SU-DHL-6 (cell line): Measurements from ENCODE around the gene TLR10.
"Not testable (repeated sequence)": the region's sequence is repeated elsewhere in the genome, so short reads cannot be mapped to it uniquely, and the experiment has no call there.

Experiments
- H2AFZ ChIP-seq: fragments of 200-600 bp; sonication (generic); 2 replicates; pipeline ENCODE4 v1.6.1; 2014; ENCODE audit warnings: low read depth, mild to moderate bottlenecking, moderate library complexity, mixed read lengths, antibody characterized with exemption, low read length; ENCODE audit not compliant: severe bottlenecking
- H3F3A ChIP-seq: fragments of 200-600 bp; shearing (Covaris generic); 2 replicates; pipeline ENCODE4 v1.6.0; 2016; ENCODE audit warnings: antibody characterized with exemption, mild to moderate bottlenecking; ENCODE audit not compliant: insufficient read depth
- H3K27ac ChIP-seq: fragments of 200-600 bp; sonication (generic); 2 replicates; pipeline ENCODE4 v1.5.1; 2016; ENCODE audit warnings: low read depth, mild to moderate bottlenecking, low read length, moderate library complexity, mixed read lengths
- H3K27me3 ChIP-seq: fragments of 200-600 bp; sonication (generic), shearing (Covaris generic); 2 replicates; pipeline ENCODE4 v1.6.0; 2014; ENCODE audit warnings: mild to moderate bottlenecking, low read length
- H3K36me3 ChIP-seq: fragments of 200-600 bp; sonication (generic); 2 replicates; pipeline ENCODE4 v1.6.1; 2014; ENCODE audit warnings: mild to moderate bottlenecking, low read length, mixed read lengths
- H3K4me2 ChIP-seq: fragments of 300-600, 200-600 bp; shearing (Covaris generic), sonication (generic); 2 replicates; pipeline ENCODE4 v1.6.0; 2014; ENCODE audit warnings: low read length, low read depth, mild to moderate bottlenecking; ENCODE audit not compliant: poor library complexity, severe bottlenecking
- H3K4me3 ChIP-seq: fragments of 200-600 bp; sonication (generic); 2 replicates; pipeline ENCODE4 v1.5.1; 2014; ENCODE audit warnings: antibody characterized with exemption, low read length, mild to moderate bottlenecking, mixed read lengths; ENCODE audit not compliant: insufficient read depth, poor library complexity, severe bottlenecking
- H3K79me2 ChIP-seq: fragments of 200-600 bp; sonication (generic); 2 replicates; pipeline ENCODE4 v1.6.1; 2014; ENCODE audit warnings: mild to moderate bottlenecking, low read length, moderate library complexity; ENCODE audit not compliant: insufficient read depth
- H3K9ac ChIP-seq: fragments of 200-600 bp; sonication (generic); 2 replicates; pipeline ENCODE4 v1.7.0; 2014; ENCODE audit warnings: mild to moderate bottlenecking, low read length
- H3K9me2 ChIP-seq: fragments of 200-600 bp; sonication (generic); replicated peaks from 2 replicates; pipeline ENCODE4 v1.6.1; 2014; ENCODE audit warnings: low read length; ENCODE audit not compliant: insufficient read depth
- H3K9me3 ChIP-seq: fragments of 200-600 bp; sonication (generic); 2 replicates; pipeline ENCODE4 v1.6.1; 2014; ENCODE audit warnings: low read length, mixed read lengths; ENCODE audit not compliant: insufficient read depth
- H4K20me1 ChIP-seq: fragments of 200-600 bp; sonication (generic); 2 replicates; pipeline ENCODE4 v1.6.1; 2014; ENCODE audit warnings: low read depth, mild to moderate bottlenecking, antibody characterized with exemption, low read length, moderate library complexity, mixed read lengths
- EZH2phosphoT487 ChIP-seq: fragments of 200-600 bp; sonication (generic), shearing (Covaris generic); conservative IDR thresholded peaks from 2 replicates; pipeline ENCODE4 v1.6.1; 2018; ENCODE audit warnings: mild to moderate bottlenecking, antibody characterized with exemption, low read length, moderate library complexity, mixed read lengths
- TF ChIP-seq, protein P1 (sequence below): fragments of 200-600 bp; sonication (generic); IDR thresholded peaks from one replicate; pipeline ENCODE4 v1.5.1; 2017; ENCODE audit warnings: antibody characterized with exemption, mild to moderate bottlenecking, low read length, moderate library complexity; ENCODE audit not compliant: insufficient read depth, poor library complexity, severe bottlenecking

Gene TLR10

DNA sequence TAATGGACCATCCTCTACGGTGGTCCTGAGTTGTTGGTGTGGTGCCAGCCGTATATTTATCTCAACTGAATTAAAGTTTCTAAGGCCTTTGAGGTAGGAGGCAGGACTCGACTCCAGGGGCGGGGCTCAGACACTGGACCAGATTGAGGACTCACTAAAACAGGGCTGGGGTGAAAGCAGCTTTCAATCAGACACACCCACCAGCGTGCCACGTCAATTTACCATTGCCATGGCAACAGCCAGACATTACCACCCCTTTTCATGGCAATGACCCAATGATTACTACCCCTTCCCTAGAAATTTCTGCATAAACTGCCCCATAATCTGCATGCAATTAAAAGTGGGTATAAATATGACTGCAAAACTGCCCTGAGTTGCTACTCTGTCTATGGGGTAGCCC, 28.5 kb upstream of the TLR10 start:
- no peak overlapping the region for H3K4me3 ChIP-seq
- H3K9me2 ChIP-seq, result no peaks in the 10 kb centered on the region
- H3K9ac ChIP-seq, result no peak overlapping the region
- no peak overlapping the region for H3K27ac ChIP-seq
- H4K20me1 ChIP-seq, result no peaks in the 10 kb centered on the region
- peaks cover 17% of the 10 kb centered on the region for H3F3A ChIP-seq
- no peak overlapping the region for H3K4me2 ChIP-seq
- H3K27me3 ChIP-seq, result no peaks in the 10 kb centered on the region
- no peak overlapping the region for H2AFZ ChIP-seq
- no peaks in the 10 kb centered on the region for H3K79me2 ChIP-seq
- no peak for TF ChIP-seq EZH2phosphoT487
- TF ChIP-seq, protein P1, sequence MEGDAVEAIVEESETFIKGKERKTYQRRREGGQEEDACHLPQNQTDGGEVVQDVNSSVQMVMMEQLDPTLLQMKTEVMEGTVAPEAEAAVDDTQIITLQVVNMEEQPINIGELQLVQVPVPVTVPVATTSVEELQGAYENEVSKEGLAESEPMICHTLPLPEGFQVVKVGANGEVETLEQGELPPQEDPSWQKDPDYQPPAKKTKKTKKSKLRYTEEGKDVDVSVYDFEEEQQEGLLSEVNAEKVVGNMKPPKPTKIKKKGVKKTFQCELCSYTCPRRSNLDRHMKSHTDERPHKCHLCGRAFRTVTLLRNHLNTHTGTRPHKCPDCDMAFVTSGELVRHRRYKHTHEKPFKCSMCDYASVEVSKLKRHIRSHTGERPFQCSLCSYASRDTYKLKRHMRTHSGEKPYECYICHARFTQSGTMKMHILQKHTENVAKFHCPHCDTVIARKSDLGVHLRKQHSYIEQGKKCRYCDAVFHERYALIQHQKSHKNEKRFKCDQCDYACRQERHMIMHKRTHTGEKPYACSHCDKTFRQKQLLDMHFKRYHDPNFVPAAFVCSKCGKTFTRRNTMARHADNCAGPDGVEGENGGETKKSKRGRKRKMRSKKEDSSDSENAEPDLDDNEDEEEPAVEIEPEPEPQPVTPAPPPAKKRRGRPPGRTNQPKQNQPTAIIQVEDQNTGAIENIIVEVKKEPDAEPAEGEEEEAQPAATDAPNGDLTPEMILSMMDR, result no peak
- 0 out of 2 replicates have a peak, but pooled peaks cover 3% of the 10 kb centered on the region for H3K36me3 ChIP-seq
- H3K9me3 ChIP-seq, result peaks cover 7% of the 10 kb centered on the region; the same call in 1 of the 2 replicates

DNA sequence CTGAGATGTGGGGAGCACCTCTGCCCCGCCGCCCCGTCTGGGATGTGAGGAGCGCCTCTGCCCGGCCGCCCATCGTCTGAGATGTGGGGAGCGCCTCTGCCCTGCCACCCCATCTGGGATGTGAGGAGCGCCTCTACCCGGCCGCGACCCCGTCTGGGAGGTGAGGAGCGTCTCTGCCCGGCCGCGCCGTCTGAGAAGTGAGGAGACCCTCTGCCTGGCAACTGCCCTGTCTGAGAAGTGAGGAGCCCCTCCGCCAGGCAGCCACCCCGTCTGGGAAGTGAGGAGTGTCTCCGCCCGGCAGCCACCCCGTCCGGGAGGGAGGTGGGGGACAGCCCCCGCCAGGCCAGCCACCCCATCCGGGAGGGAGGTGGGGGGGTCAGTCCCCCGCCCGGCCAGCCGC, 24.7 kb upstream of the TLR10 start:
- peaks cover 21% of the 10 kb centered on the region for H3K79me2 ChIP-seq
- not testable (repeated sequence) for H3K4me3 ChIP-seq
- H3K9me3 ChIP-seq, result peaks cover 10% of the 10 kb centered on the region; the same call in 1 of the 2 replicates

GRCh38 chr4:38806251-38806650, 23.5 kb upstream of the TLR10 start:
- H3F3A ChIP-seq, result peaks cover 40% of the 10 kb centered on the region
- H3K9me3 ChIP-seq, result peaks cover 22% of the 10 kb centered on the region; the same call in 1 of the 2 replicates
- H3K27me3 ChIP-seq, H3K4me3 ChIP-seq, H4K20me1 ChIP-seq, H3K9me2 ChIP-seq: not testable (repeated sequence)
- H3K4me2 ChIP-seq, result peak overlapping the region; percentile 91
- H3K27ac ChIP-seq, result peak overlapping the region; percentile 98
- H3K36me3 ChIP-seq, result peaks cover 27% of the 10 kb centered on the region
- H2AFZ ChIP-seq, result peak overlapping the region; percentile 2
- H3K9ac ChIP-seq, result peak overlapping the region; percentile 72
- peaks cover 32% of the 10 kb centered on the region for H3K79me2 ChIP-seq

More for the DNA sequence above, 24.7 kb upstream of the TLR10 start:
- peaks cover 40% of the 10 kb centered on the region for H3F3A ChIP-seq
- not testable (repeated sequence) for H3K9ac ChIP-seq, H3K9me2 ChIP-seq, H3K27me3 ChIP-seq, H4K20me1 ChIP-seq, H3K27ac ChIP-seq, H2AFZ ChIP-seq, H3K4me2 ChIP-seq
- peaks cover 15% of the 10 kb centered on the region for H3K36me3 ChIP-seq

GRCh38 chr4:38805530-38806145, 22.8 kb upstream of the TLR10 start:
- Histone ChIP-seq H3K27ac (peak overlapping the region; percentile 98), H3K4me2 (peak overlapping the region; percentile 91)
- no peak for TF ChIP-seq EZH2phosphoT487

More at GRCh38 chr4:38805530-38806145, 22.8 kb upstream of the TLR10 start:
- Histone ChIP-seq H4K20me1 (no peaks in the 10 kb centered on the region), H3K36me3 (peaks cover 33% of the 10 kb centered on the region), H3K79me2 (peaks cover 38% of the 10 kb centered on the region), H3K4me3 (peak overlapping the region; percentile 68), H3K9me2 (no peaks in the 10 kb centered on the region), H3K27me3 (no peaks in the 10 kb centered on the region), H3K9ac (peak overlapping the region; percentile 72), H3K9me3 (peaks cover 28% of the 10 kb centered on the region; the same call in 1 of the 2 replicates), H3F3A (peaks cover 40% of the 10 kb centered on the region), H2AFZ (peak overlapping the region; percentile 2)
